Measurements from ENCODE around the gene SLC37A1. TPM values are rescaled to one million over a fixed set of nuclear protein-coding genes. Genes with fewer than 3 reads are reported as not detected.
A peak's percentile ranks its signal among the peaks of the same experiment; 100 is the strongest.

Gene SLC37A1
- total and polyA plus RNA-seq, 2 of the 13 experiments (the other 11 are each of a cell fraction or from before 2014, with no cell fraction given), result 0.22 to 0.40 TPM

DNA sequence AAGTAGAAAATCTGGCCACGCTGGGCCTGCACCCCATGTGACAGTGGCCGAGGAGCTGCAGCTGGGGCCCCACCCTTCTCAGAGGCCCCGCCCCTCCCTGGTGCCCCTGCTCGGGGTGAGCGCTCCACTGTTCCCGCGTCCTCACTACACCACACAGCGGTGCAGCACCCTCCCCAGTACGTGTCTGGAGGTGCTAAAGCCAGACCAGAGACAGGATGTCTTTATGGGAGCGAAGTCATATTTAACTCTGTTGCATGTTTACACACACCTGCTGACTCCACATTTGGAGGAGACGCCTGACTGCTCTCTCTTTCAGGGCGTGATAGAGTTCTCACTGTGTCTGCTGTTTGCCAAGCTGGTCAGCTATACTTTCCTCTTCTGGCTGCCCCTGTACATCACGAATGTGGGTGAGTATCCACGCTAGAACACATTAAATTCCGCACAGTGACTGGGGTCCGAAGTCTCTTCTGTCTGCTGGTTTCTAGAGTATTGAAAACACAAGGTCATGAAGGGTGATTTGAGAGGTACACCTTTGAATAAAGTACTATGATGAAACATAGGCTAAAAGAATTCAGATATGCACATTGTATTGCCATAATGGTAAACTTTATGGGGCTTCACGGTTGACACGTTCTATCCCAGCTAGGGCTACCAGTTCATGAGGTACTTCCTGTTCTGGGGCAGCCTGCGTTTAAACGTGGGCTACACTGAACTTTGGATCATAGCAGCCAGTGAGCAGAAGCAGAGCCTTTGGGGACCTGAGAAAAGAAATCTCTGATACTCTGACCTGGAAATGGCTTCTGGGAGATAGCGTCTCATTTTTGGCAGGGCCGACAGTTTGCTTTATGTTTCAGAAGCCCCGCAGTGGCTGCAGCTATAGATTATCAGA is 48.4 kb downstream of the SLC37A1 start (continued):
- TF ChIP-seq, protein P1, sequence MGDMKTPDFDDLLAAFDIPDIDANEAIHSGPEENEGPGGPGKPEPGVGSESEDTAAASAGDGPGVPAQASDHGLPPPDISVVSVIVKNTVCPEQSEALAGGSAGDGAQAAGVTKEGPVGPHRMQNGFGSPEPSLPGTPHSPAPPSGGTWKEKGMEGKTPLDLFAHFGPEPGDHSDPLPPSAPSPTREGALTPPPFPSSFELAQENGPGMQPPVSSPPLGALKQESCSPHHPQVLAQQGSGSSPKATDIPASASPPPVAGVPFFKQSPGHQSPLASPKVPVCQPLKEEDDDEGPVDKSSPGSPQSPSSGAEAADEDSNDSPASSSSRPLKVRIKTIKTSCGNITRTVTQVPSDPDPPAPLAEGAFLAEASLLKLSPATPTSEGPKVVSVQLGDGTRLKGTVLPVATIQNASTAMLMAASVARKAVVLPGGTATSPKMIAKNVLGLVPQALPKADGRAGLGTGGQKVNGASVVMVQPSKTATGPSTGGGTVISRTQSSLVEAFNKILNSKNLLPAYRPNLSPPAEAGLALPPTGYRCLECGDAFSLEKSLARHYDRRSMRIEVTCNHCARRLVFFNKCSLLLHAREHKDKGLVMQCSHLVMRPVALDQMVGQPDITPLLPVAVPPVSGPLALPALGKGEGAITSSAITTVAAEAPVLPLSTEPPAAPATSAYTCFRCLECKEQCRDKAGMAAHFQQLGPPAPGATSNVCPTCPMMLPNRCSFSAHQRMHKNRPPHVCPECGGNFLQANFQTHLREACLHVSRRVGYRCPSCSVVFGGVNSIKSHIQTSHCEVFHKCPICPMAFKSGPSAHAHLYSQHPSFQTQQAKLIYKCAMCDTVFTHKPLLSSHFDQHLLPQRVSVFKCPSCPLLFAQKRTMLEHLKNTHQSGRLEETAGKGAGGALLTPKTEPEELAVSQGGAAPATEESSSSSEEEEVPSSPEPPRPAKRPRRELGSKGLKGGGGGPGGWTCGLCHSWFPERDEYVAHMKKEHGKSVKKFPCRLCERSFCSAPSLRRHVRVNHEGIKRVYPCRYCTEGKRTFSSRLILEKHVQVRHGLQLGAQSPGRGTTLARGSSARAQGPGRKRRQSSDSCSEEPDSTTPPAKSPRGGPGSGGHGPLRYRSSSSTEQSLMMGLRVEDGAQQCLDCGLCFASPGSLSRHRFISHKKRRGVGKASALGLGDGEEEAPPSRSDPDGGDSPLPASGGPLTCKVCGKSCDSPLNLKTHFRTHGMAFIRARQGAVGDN (CRISPR knock-in tag; IDR thresholded peaks at IDR 0.05), result peak; percentile 58
- TF ChIP-seq MAX (IDR thresholded peaks at IDR 0.05), result peak; percentile 27; the same call in 1 of the 2 replicates
- TF ChIP-seq, protein P2, sequence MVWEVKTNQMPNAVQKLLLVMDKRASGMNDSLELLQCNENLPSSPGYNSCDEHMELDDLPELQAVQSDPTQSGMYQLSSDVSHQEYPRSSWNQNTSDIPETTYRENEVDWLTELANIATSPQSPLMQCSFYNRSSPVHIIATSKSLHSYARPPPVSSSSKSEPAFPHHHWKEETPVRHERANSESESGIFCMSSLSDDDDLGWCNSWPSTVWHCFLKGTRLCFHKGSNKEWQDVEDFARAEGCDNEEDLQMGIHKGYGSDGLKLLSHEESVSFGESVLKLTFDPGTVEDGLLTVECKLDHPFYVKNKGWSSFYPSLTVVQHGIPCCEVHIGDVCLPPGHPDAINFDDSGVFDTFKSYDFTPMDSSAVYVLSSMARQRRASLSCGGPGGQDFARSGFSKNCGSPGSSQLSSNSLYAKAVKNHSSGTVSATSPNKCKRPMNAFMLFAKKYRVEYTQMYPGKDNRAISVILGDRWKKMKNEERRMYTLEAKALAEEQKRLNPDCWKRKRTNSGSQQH (CRISPR knock-in tag; IDR thresholded peaks at IDR 0.05; ENCODE audit: low read depth), result no peak
- TF ChIP-seq TBL1XR1 (IDR thresholded peaks at IDR 0.05; ENCODE audit: borderline replicate concordance, low read length, partially characterized antibody), result no peak
- TF ChIP-seq ZNF710 (CRISPR knock-in tag; IDR thresholded peaks at IDR 0.05; ENCODE audit: borderline replicate concordance), result no peak
- no peak for TF ChIP-seq ESRRA (CRISPR knock-in tag; IDR thresholded peaks at IDR 0.05; ENCODE audit: low read depth)
- TF ChIP-seq RFXAP (CRISPR knock-in tag; IDR thresholded peaks at IDR 0.05; ENCODE audit: borderline replicate concordance), result no peak
- peak; percentile 34; the same call in 1 of the 2 replicates for TF ChIP-seq GABPB1 (CRISPR knock-in tag; IDR thresholded peaks at IDR 0.05)
- TF ChIP-seq ZNF670 (CRISPR knock-in tag; IDR thresholded peaks at IDR 0.05; ENCODE audit: borderline replicate concordance), result no peak
- TF ChIP-seq, protein P3, sequence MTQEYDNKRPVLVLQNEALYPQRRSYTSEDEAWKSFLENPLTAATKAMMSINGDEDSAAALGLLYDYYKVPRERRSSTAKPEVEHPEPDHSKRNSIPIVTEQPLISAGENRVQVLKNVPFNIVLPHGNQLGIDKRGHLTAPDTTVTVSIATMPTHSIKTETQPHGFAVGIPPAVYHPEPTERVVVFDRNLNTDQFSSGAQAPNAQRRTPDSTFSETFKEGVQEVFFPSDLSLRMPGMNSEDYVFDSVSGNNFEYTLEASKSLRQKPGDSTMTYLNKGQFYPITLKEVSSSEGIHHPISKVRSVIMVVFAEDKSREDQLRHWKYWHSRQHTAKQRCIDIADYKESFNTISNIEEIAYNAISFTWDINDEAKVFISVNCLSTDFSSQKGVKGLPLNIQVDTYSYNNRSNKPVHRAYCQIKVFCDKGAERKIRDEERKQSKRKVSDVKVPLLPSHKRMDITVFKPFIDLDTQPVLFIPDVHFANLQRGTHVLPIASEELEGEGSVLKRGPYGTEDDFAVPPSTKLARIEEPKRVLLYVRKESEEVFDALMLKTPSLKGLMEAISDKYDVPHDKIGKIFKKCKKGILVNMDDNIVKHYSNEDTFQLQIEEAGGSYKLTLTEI (CRISPR knock-in tag; conservative IDR thresholded peaks at IDR 0.05), result no peak
- TF ChIP-seq ZNF343 (CRISPR knock-in tag; IDR thresholded peaks at IDR 0.05), result no peak
- TF ChIP-seq ELF3 (CRISPR knock-in tag; IDR thresholded peaks at IDR 0.05), result peak; percentile 47; the same call in 1 of the 2 replicates
- no peak for TF ChIP-seq ZNF761 (CRISPR knock-in tag; conservative IDR thresholded peaks at IDR 0.05)
- no peak for TF ChIP-seq POLR2AphosphoS2 (IDR thresholded peaks at IDR 0.05; ENCODE audit: low read depth, low read length)
- TF ChIP-seq HOXD1 (CRISPR knock-in tag; IDR thresholded peaks at IDR 0.05), result no peak
- no peak for TF ChIP-seq IKZF4 (CRISPR knock-in tag; IDR thresholded peaks at IDR 0.05; ENCODE audit: borderline replicate concordance, low read depth, not compliant biosample characterization)
- TF ChIP-seq ZNF331 (CRISPR knock-in tag; IDR thresholded peaks at IDR 0.05), result no peak
- TF ChIP-seq MAFF (IDR thresholded peaks at IDR 0.05; ENCODE audit: low read depth, low read length), result 0 out of 2 replicates have a peak, but pooled peaks have one; percentile 10
- peak; percentile 26; the same call in 1 of the 2 replicates for TF ChIP-seq MED1 (CRISPR knock-in tag; IDR thresholded peaks at IDR 0.05)

All from HepG2 (cell line).